Endothelial cell of umbilical vein (primary cell): ENCODE measurements around the gene TRIM51.
"Not testable (repeated sequence)": the region's sequence is repeated elsewhere in the genome, so short reads cannot be mapped to it uniquely, and the experiment has no call there.

Source experiments
- EZH2 ChIP-seq: IDR thresholded peaks from 2 replicates; pipeline ENCODE4 v1.6.1; 2012; ENCODE audit warnings: borderline replicate concordance, low read depth, mild to moderate bottlenecking, moderate library complexity, low read length, inconsistent platforms; ENCODE audit not compliant: severe bottlenecking
- FOS ChIP-seq: IDR thresholded peaks from 2 replicates; pipeline ENCODE4 v1.6.1; 2011; ENCODE audit warnings: mild to moderate bottlenecking, low read length, moderate library complexity, borderline replicate concordance; ENCODE audit not compliant: insufficient read depth
- MYC ChIP-seq: IDR thresholded peaks from one replicate; pipeline ENCODE4 v1.6.1; 2011; ENCODE audit warnings: mild to moderate bottlenecking, low read depth, low read length
- POLR2A ChIP-seq: IDR thresholded peaks from 2 replicates; pipeline ENCODE4 v1.6.1; 2012; ENCODE audit warnings: low read depth, mild to moderate bottlenecking, control low read depth, low read length
- POLR2AphosphoS5 ChIP-seq: IDR thresholded peaks from 2 replicates; pipeline ENCODE4 v1.6.1; 2012; ENCODE audit warnings: low read depth, mild to moderate bottlenecking, control low read depth, low read length, moderate library complexity; ENCODE audit not compliant: insufficient read depth
- TF ChIP-seq, protein P1 (sequence below), 2 donors: IDR thresholded peaks; 1 replicate in 1 of 2; 2 replicates in 1 of 2; pipeline ENCODE4 v1.5.1; 2011; ENCODE audit warnings: low read length in 2 of 2, mild to moderate bottlenecking in 2 of 2, moderate library complexity in 2 of 2, control low read depth in 1 of 2, inconsistent platforms in 1 of 2, low read depth in 1 of 2; ENCODE audit not compliant: insufficient read depth in 1 of 2; ENCODE audit errors: extremely low read depth in 1 of 2
- TF ChIP-seq, protein P2 (sequence below): IDR thresholded peaks from 2 replicates; pipeline ENCODE4 v1.6.1; 2011; ENCODE audit not compliant: insufficient read depth, insufficient read length

GRCh38 chr11:55882997-55883396 lies at the start of gene TRIM51:
- TF ChIP-seq POLR2A, POLR2AphosphoS5, MYC, FOS, EZH2: not testable (repeated sequence)
- TF ChIP-seq, protein P1, sequence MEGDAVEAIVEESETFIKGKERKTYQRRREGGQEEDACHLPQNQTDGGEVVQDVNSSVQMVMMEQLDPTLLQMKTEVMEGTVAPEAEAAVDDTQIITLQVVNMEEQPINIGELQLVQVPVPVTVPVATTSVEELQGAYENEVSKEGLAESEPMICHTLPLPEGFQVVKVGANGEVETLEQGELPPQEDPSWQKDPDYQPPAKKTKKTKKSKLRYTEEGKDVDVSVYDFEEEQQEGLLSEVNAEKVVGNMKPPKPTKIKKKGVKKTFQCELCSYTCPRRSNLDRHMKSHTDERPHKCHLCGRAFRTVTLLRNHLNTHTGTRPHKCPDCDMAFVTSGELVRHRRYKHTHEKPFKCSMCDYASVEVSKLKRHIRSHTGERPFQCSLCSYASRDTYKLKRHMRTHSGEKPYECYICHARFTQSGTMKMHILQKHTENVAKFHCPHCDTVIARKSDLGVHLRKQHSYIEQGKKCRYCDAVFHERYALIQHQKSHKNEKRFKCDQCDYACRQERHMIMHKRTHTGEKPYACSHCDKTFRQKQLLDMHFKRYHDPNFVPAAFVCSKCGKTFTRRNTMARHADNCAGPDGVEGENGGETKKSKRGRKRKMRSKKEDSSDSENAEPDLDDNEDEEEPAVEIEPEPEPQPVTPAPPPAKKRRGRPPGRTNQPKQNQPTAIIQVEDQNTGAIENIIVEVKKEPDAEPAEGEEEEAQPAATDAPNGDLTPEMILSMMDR (IDR thresholded peaks at IDR 0.05; ENCODE audit: extremely low read depth in 1 of 2, insufficient read depth in 1 of 2, low read depth in 1 of 2, low read length in 2 of 2): not testable (repeated sequence)
- TF ChIP-seq, protein P2, sequence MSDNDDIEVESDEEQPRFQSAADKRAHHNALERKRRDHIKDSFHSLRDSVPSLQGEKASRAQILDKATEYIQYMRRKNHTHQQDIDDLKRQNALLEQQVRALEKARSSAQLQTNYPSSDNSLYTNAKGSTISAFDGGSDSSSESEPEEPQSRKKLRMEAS: not testable (repeated sequence)
